ENCODE data around the gene FARS2.

GRCh38 chr6:5482619-5483018 lies 221.3 kb downstream of the FARS2 start:
- TF ChIP-seq EZH2 (conservative IDR thresholded peaks at IDR 0.05; ENCODE audit: low read depth, low read length) (no peak), ZBTB26 (CRISPR knock-in tag; IDR thresholded peaks at IDR 0.05; ENCODE audit: borderline replicate concordance) (no peak), HNF4A (CRISPR knock-in tag; IDR thresholded peaks at IDR 0.05) (no peak), POLR2AphosphoS5 (IDR thresholded peaks at IDR 0.05; ENCODE audit: low read depth, low read length) (no peak), PAWR (CRISPR knock-in tag; IDR thresholded peaks at IDR 0.05; ENCODE audit: borderline replicate concordance) (no peak), MAFF (IDR thresholded peaks at IDR 0.05; ENCODE audit: low read depth, low read length) (peak; percentile 89)
- TF ChIP-seq, protein P1, sequence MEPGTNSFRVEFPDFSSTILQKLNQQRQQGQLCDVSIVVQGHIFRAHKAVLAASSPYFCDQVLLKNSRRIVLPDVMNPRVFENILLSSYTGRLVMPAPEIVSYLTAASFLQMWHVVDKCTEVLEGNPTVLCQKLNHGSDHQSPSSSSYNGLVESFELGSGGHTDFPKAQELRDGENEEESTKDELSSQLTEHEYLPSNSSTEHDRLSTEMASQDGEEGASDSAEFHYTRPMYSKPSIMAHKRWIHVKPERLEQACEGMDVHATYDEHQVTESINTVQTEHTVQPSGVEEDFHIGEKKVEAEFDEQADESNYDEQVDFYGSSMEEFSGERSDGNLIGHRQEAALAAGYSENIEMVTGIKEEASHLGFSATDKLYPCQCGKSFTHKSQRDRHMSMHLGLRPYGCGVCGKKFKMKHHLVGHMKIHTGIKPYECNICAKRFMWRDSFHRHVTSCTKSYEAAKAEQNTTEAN (CRISPR knock-in tag; conservative IDR thresholded peaks at IDR 0.05) = no peak

Data from HepG2 (cell line).